RWPE1 (cell line): ENCODE measurements around the gene AANAT.

Source experiments
- CTCF ChIA-PET: fragments of 350-600 bp; sonication (Branson Sonifier 250); formaldehyde crosslinking; extraction: SDS; loops from one replicate; lab custom pipeline; 2021; lab: Yijun Ruan, JAX
- POLR2A ChIA-PET: fragments of 400-600 bp; formaldehyde crosslinking; extraction: SDS; loops from one replicate; lab custom pipeline; 2020; ENCODE audit warnings: antibody characterized with exemption; ENCODE audit not compliant: low non-redundant PET; lab: Yijun Ruan, JAX
- DNase-seq: peaks from one replicate; pipeline ENCODE4 v3.0.0; 2012; ENCODE audit warnings: low spot score
- H3K27ac ChIP-seq: fragments of 450-650 bp; 2 replicates; pipeline ENCODE4 v1.5.1; 2017
- TF ChIP-seq, protein P1 (sequence below): fragments of 450-650 bp; conservative IDR thresholded peaks from 2 replicates; pipeline ENCODE4 v1.5.1; 2017; ENCODE audit warnings: low read depth, mild to moderate bottlenecking

AANAT gene

DNA sequence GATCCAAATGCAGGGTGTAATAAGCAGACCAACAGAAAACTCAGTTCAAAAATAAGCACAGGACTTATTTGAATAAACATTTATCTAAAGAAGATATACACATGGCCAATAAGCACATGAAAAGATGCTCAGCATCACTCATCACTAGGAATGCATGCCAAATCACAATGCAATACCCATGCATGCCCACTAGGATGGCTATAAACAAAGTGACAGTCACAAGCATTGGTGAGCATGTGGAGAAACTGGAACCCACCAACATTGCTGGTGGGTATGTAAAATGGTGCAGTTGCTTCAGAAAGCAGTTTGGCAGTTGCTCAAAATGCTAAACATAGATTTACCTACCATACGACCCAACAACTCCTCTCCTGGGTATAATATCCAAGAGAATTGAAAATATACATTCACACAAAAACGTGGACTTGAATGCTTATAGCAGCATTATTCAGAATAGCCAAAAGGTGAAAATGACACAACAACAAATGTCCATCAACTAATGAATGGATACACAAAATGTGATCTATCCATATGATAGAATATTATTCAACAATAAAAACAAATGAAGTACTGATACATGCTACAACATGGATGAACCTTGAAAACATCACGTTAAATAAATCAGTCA, 34.6 kb upstream of the AANAT start:
- POLR2A ChIA-PET = no interaction called here
- H3K27ac ChIP-seq = no peak overlapping the region
- TF ChIP-seq, protein P1, sequence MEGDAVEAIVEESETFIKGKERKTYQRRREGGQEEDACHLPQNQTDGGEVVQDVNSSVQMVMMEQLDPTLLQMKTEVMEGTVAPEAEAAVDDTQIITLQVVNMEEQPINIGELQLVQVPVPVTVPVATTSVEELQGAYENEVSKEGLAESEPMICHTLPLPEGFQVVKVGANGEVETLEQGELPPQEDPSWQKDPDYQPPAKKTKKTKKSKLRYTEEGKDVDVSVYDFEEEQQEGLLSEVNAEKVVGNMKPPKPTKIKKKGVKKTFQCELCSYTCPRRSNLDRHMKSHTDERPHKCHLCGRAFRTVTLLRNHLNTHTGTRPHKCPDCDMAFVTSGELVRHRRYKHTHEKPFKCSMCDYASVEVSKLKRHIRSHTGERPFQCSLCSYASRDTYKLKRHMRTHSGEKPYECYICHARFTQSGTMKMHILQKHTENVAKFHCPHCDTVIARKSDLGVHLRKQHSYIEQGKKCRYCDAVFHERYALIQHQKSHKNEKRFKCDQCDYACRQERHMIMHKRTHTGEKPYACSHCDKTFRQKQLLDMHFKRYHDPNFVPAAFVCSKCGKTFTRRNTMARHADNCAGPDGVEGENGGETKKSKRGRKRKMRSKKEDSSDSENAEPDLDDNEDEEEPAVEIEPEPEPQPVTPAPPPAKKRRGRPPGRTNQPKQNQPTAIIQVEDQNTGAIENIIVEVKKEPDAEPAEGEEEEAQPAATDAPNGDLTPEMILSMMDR = 0 out of 2 replicates have a peak, but pooled peaks have one; percentile 30
- CTCF ChIA-PET = no interaction called here
- no peak for DNase-seq

DNA sequence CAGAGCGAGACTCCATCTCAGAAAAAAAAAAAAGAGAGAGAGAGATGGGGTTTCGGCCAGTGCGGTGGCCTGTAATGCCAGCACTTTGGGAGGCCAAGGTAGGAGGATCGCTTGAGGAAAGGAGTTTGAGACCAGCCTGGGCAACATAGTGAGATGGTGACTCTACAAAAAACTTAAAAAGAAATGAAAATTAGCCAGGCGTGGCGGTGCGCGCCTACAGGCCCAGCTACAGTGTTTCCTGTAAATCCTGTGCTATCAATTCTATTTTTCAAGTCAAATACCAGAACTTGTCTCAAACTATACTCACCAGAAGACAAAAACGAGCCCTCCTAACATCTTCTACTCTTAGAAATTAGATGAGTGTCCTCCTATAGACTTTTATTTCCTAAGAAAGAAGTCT, 33.7 kb upstream of the AANAT start:
- TF ChIP-seq, protein P1 = no peak
- DNase-seq = no peak
- CTCF ChIA-PET = no interaction called here
- POLR2A ChIA-PET = no interaction called here
- no peak overlapping the region for H3K27ac ChIP-seq

DNA sequence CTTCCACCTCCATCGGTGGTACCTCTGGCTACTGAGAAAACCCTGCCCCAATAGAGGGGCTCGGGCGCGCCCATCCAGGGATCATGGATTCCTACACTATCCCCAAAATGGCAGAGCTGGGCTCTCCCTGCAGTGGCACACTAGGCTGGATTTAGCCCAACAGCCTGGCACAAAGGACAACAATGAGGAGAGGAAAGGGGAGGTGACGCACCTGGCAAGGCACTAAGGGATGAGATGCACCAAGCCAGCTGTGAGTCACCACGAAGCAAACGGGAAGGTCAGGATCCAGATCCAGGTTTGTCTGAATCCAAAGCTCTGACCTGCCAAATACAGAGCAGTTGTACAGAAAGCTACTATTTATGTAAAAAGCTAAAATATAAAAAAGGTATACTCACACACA, 32.5 kb upstream of the AANAT start:
- POLR2A ChIA-PET = no interaction called here

DNA sequence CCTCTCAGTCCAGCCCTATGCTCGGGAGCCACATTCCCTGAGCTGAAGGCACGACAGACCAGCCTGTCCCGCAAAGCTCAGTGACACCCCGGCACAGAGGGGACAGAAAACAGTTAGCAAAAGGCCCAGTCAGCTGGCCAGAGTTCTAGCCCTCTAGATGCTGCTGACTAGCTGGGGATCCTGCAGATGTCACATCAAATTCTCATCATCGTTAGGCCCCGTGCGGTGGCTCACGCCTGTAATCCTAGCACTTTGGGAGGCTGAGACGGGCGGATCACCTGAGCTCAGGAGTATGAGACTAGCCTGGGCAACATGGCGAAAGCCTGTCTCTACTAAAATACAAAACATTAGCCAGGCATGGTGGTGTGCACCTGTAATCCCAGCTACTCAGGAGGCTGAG, 31.7 kb upstream of the AANAT start:
- POLR2A ChIA-PET = no interaction called here
- CTCF ChIA-PET = no interaction called here

More for the DNA sequence above, 32.5 kb upstream of the AANAT start:
- CTCF ChIA-PET = interaction anchor here (0.6 kb wide), 2 partner anchors 17 to 256 kb away, joined by 3 to 5 read pairs; no protein-coding TSS in a partner anchor
- DNase-seq = no peak
- H3K27ac ChIP-seq = no peak overlapping the region
- TF ChIP-seq, protein P1 = no peak

DNA sequence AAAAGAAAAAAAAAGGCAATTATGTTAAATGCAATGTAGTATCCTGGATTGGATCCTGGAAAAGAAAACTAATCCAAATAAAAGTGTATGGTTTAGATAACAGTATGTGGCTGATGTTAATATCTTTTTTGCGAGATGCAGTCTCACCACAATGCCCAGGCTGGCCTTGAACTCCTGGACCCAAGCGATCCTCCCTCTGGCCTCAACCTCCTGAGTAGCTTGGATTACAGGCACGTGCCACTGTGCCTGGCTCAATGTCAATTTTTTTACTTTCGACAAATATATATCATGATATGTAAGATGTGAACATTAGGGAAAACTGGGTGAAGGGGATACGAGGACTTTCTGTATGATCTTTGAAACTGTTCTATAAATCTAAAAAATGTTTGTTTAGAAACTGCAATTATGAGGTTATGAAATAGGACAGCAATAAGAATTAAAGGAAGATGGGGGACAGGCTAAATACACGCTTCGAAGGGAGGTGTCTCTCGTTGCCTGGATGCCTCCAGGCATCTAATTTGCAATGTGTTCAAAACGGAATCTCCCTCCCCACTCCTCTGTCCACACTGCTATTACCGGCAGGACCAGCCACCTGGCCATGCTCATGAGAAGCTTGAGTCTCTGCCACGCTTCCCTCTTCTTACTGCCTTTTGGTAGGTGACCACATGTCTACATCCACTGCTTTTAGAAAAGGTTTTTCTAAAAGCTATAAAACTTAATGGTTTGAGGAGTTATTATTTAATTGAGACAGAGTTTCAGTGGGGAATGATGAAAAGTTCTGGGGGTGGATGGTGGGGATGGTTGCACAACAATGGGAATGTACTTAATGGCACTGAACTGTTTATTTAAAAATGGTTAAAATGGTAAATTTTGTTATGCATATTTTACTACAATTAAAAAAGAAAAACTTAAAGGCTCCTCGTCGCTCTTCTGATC, 29.7 kb upstream of the AANAT start:
- no peak overlapping the region for H3K27ac ChIP-seq
- POLR2A ChIA-PET = no interaction called here
- DNase-seq = no peak
- TF ChIP-seq, protein P1 = no peak
- CTCF ChIA-PET = no interaction called here

More for the DNA sequence above, 31.7 kb upstream of the AANAT start:
- TF ChIP-seq, protein P1 = no peak
- peak overlapping the region; percentile 9; the same call in 1 of the 2 replicates for H3K27ac ChIP-seq
- no peak for DNase-seq

DNA sequence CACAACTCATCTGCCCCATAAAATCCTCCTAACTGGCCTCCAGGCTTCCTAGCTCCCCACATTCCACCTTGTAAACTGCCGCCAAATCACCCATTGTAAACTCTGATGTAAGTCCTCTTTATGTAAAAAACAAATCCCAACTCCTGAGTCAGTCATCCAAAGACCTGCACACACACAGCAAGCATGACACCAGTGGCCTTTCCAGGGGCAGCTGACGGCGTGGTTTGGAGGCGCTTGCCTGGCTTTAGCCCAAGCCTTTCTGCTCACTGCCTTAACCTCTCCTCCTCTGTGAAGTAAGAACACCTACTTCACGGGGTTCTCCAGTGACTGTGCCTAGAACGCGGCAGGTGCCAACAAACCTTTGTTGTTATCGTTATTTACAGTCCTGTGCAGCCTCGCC, 28.5 kb upstream of the AANAT start:
- POLR2A ChIA-PET = no interaction called here
- CTCF ChIA-PET = interaction anchor here (0.7 kb wide), 1 partner anchor 73 kb away, joined by 3 read pairs; no protein-coding TSS in a partner anchor
- H3K27ac ChIP-seq = no peak overlapping the region
- TF ChIP-seq, protein P1 = no peak
- no peak for DNase-seq
